ENCODE data around the gene EXOC6B.

- TF ChIP-seq CTCF (IDR thresholded peaks at IDR 0.05; ENCODE audit: low read depth, low read length) (no peak), EZH2phosphoT487 (IDR thresholded peaks at IDR 0.05; ENCODE audit: low read depth) (no peak)
Observed at GRCh38 chr2:72173640-72174321, 652.1 kb downstream of the EXOC6B start.
